Stimulated activated CD8-positive, alpha-beta memory T cell treated with anti-CD3 and anti-CD28 coated beads, Interleukin-4, amount 100 ng/mL, for 24 hours (primary cell): ENCODE results near the gene DUT.

Experiments used
- DNase-seq: peaks from one replicate; pipeline ENCODE4 v3.0.0-alpha.2; 2020; ENCODE audit warnings: low read depth

Gene DUT

DNA sequence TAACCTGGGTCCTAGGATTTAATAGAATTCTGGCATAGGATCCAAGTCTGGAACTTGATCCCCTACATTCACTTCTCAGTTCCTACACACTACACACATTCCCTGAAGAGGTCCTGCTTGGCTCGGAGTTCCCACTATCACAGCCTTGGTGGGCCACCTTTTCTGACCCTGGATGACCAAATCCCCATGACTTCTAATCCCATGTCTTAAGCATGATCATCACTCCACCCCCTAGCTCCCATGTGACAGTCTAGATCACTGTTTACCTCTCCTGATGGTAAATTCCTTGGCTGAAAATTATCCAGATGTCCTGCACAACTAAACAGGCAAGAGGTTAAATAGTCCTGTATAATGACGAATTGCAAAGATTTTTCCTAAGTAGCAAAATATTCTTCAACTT lies 40.3 kb downstream of the DUT start:
- no peak for DNase-seq

DNA sequence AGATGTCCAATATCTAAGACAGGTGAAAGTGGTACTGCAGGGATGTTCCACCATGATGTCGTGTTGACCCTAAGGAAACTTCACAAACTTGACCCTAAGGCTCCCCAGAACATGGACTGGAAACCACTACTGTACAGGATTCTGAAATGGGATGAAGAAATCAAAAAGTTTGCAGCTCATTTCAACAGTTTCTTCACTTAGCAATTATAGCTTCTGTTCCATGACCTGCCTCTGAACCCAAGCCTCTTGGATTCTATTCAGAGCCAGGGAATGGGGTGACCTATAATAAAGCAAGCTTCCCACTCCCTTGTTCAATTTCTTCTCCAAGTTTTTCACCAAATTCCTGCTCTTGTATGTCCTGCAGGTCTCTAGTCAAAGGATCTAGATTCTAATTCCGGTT lies 40.7 kb downstream of the DUT start:
- no peak for DNase-seq

DNA sequence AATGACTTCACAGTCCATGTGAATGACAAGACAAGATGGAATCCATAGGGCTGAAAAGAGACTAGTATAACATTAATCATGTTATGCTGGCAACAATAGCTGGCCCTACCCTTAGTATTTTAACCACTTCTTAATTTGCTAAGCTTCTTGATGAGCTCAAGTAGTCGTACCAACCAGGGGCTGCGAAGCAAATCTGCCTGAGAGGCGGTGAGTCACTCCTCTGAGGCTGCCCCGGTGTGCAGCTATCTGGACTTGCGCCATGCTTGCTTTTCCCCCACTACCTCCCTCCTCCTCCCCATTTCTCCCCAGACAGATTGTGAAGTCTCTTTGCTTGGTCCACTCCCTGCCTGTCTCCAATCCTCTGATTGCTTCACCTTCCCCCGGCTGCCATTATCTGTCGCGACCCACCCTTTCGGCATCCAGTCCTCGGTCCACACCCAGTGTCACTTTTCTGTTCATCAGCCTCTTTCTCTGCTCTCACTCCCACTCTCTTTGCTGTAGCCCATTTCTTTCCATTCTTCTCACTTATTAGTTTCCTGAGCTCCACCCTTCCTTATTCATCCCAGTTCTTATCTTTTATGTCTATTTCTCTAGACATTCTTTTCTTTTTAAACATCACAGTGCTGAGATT lies 42.7 kb downstream of the DUT start:
- DNase-seq = no peak

DNA sequence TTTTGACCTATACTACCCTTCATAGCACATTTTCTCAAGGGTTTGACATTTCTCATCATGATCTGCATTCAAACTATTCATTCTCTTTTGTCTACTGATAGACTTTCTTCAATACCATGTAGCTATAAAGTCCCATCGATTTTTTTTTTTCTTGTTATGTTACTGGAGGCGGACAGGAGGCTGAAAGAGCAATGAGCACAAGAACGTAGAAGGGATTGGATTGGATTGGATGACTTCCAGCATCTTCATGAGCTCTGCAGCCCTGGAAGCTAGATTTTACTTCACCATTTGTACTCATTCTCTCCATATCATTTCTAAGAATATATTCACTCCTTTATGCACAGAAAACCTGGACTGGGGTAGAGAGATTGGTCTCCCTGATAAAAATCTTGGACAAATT lies 43.2 kb downstream of the DUT start:
- no peak for DNase-seq

DNA sequence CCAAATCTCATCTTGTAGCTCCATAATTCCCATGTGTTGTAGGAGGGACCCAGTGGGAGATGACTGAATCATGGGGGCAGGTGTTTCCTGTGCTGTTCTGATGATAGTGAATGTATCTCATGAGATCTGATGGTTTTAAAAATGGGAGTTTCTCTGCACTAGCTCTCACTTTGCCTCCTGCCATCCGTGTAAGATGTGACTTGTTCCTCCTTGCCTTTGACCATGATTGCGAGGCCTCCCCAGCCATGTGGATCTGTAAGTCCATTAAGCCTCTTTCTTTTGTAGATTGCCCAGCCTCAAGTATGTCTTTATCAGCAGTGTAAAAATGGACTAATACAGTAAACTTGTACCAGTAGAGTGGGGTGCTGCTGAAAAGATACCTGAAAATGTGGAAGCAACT lies 44.5 kb downstream of the DUT start:
- no peak for DNase-seq

DNA sequence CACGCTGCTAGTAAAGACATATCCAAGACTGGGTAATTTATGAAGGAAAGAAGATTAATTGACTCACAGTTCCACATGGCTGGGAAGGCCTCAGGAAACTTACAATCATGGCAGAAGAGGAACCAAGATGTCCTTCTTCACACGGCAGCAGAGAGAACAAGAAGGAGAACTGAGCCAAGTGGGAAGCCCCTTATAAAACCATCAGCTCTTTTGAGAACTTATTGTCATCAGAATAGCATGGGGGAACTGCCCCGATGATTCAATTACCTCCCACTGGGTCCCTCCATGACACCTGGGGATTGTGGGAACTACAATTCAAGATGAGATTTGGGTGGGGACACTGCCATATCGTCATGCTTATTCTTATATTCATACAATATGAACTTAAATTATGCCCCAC lies 49.0 kb downstream of the DUT start:
- DNase-seq = no peak

DNA sequence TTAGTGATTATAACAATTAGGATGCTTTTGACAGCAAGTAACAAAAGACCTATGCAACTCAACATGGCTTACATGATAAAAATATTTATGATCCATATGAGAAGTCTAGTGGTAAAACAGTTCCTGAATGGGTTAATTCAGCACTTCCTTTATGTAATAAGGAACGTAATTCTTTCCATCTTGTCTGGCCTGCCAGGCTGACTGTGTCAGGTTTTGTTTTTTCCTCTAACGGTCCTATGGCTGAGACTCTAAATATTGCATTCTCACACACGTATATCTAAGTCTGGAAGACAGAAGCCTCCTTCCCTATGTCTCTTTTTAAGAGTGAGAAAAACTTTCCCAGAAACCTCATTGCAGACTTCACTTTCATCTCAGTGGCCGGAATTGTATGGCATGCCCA lies 50.6 kb downstream of the DUT start:
- DNase-seq = no peak

DNA sequence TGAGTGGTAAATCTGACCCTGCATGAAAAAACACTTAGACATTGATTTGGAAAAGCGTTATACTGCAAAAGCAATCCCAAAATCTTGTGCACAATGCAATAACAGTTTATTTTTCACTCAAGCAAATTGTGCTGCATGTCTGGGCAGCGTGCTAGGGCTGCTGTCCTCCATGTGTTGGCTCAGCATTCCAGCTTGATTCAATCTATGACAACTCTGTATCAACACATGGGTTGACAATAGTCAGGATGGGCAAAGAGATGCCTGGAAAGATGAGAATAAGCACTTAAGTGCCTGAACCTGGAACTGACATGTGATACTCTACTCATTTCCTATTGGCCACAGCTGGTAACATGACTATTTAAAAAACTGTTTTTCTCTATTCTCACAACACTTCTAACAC lies 51.8 kb downstream of the DUT start:
- DNase-seq = no peak

DNA sequence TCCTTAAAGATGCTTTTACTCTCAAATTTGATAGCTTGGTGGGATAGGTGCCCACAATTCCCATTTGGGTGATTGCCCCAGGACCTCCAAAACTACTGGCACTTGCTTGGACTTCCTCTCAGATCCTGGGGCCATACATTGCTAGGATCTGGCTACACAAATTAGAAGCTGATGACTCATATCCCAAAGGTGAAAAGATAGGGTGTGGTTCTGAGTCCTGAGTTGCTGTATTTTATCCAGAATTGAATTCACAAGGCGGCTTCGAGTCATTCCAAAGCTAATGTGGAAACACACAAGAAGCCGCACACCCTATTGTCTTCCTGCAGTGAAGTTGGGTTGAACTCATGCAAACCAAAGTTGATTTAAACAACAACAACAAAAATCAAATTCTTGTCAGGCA lies 53.4 kb downstream of the DUT start:
- no peak for DNase-seq

DNA sequence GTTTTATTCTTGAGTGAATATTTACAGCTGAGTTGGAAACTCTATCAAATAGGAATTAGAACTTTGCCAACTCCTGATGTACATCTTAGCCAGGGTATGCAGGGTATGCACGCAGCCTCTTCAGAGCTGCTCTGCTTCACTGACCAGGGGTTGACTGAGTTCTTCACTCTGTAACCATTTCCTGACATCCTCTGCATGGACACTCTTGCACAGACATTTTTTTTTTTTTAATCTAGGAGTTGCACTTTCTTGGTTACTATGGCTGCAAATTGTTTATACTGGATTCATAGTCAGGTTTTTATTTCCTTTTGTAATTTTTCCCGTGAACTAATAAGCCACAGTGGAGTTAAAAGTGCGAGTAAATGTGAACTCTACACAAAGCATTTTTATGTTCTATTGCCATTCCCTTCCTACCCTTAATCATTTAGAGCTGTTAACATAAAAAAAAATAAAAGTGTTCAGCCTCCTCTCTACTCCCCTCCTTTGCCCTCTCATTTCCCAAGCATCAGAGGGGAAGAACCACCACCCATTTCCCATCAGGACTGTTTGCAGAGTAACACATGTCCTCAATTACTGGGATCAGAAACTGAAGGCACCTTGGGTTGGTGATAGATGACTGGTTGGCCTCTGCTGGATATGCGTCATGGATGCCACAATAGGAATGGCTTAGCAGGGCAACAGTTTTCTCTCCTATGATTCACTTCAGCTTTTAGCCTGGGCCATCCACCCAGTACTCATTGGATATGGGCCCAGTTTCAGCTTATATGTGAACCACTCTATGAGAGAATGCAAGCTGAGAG lies 54.0 kb downstream of the DUT start:
- DNase-seq = no peak

DNA sequence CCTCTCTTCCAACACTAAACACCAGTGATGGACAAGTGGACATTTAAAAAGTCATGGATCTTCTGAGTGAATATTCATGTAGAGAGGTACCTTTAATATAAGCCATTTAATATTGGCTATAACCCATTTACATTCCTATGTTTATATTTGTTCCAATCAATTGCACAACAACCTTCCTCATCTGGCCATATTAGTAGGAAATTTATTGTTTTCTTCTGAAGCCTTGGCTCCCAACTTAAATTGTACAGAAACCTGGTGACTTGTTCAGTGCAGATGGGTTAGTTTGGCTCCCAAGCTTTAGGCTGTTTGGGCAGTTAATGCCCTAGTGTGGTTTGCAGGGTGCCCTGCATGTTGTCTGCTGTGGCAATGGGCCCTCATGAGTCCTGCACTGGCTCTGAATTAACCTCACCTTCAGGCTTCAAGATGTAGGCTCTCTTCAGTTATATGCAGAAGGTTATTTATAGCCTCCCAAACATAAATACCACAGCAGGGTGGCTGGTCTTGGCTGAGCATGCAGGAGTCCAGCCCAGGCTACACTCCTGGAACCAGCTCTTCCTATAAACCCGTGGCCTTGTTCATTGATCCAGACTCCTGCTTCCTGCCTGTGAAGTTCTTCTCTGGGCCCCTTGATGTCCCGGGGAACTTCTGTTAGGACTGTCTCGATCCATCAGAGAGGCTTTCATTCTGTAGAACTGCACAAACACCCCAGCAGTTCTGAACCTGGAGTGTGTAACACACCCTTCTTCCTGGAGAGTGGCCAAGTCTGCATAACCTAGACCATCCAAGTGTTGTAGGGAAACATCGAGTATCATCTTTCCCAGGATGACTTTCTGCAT lies 57.0 kb downstream of the DUT start:
- DNase-seq = no peak

DNA sequence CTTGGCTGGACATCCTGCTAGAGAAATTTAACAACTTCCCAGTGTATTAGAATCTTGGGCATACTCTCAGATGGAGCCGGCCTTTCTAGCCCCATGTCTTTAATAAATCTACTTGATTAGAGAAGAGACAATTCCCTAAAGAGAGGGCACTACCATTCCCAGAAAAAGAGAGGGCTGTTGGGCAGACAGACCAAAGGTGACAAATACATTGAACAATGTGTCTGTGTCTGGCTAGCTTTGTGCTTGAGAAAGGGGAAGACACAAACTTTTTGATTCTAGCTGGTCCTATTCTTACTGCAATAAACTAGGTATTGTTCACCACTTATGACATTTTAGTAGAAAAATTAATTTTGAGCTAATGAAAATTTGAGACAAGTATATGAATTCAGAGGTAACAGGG lies 57.7 kb downstream of the DUT start:
- no peak for DNase-seq

DNA sequence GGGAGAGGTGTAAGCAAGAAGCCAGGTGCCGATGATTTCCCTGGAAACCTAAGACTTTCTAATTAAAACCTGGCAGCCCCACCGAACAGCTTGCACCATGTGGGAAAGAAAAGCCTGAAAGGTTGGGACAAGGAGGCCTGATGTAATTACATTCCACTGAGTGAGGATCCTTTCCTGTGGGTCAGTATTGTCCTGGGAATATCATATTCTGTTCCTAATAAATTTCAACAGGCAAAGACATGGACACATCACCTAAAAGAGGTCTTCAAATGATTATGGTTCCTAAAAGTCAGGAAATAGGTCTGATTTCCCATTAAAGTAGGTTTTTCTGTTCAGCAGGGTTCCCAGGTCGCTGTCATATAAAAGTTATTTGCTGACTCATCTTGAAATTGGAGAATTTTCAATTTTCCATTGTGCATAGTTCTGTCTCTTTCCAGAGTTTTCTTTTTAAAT lies 58.5 kb downstream of the DUT start:
- DNase-seq = no peak

DNA sequence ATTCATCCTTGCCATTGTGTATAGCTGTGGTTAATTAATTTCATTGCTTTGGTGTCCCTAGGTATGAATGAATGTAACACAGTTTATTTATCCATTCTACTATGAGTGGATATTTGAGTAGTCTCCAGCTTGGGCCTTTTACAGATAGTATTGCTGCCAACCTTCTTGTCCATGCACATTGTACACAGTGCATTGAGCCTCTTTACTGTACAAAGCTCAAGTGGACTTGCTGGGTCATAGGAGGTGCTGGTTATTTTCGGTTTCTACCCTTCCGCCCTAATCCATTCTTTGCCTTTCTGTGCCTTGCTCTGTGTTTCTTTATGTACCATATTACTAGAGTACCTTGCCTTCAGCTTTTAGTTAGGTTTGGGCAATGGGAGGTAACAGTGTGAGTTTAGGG lies 60.7 kb downstream of the DUT start:
- DNase-seq = no peak

DNA sequence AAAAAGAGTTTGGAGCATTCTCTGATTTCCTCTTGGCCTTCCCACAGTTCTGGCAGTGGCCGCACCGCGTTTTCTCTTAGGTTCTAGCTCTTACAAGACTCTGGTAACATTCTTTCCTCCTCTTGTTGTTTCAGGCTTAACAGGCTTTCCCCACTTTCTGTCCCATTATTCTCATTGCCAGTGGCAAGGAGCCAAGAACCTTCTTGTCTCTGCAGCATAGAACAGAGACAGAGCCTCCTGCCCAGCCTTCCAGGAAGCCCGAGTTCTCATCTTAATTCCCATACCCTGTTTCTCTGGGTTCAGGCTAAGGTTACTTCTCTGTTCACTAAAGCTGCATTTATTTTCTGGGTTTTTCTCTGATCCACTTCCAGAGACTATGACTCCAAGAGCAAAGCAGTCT lies 61.1 kb downstream of the DUT start:
- no peak for DNase-seq
